NCI-H187 (cell line): ENCODE results near the gene HDAC4.
A peak's percentile ranks its signal among the peaks of the same experiment; 100 is the strongest.

Source experiments
- DNase-seq, 2 experiments: peaks; one replicate each; lab custom pipeline; 2025; lab: John Stamatoyannopoulos, UW

HDAC4 gene

DNA sequence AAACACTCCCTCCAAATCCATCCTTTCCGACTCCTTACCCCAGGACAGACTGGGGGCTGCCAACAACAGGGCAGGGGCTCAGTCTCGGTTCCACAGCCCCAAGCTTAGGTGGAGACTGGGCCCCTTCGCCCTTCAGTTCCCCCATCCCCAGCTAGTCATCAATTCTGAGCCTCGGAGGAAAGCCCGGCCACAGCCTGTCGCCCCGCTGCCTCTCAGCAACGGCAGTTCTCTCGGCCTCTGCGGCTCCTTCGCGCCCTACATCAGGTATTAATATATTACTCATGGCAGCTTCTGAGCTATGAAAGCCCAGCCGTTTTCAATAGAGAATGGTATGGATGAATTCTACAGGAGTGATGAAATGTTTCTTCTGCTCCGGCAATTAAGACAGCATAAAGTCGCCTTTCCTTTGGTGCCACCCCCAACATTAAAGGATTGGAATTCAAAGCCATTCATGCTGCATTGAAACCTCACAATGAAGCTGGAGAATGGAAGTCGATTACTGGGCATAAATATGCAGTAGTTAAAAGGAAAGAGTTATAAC is 2.8 kb downstream of the HDAC4 start:
- no peak for DNase-seq

DNA sequence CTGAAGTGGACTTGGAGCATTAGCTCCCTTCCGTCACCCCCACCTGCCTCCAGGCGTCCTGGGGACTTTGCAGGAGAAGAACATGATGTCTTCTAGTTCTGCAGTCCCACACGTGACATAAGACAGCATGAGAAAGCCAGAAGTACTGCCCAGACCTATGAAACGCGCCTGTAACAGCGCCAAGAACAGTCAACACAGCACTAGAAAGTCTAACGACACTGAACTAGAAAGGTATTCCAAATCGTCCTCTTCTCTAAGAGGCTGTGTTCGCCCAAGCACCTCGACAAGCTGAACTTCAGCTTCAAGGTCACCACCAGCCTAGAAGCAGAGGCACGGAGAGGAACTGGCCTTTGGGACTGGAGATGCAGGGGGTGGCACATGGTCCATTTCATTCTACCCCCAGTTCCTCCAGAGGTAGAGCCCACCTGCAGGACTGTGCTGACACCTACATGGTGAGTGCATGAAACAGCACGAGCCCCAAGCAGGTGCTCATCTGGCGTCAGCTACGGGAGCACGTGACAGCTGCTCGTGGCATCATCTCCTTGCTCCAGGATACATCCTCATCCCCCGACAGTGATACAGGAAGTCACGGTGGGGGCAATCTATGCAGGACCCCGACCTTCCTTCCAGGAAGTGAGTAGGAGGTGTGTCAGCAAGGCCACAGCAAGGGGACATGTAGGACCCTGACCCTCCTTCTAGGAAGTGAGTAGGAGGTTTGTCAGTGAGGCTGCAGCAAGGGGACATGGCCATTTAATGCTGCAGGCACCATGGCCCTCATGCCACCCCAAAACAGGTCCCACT is 3.7 kb downstream of the HDAC4 start:
- no peak for DNase-seq

DNA sequence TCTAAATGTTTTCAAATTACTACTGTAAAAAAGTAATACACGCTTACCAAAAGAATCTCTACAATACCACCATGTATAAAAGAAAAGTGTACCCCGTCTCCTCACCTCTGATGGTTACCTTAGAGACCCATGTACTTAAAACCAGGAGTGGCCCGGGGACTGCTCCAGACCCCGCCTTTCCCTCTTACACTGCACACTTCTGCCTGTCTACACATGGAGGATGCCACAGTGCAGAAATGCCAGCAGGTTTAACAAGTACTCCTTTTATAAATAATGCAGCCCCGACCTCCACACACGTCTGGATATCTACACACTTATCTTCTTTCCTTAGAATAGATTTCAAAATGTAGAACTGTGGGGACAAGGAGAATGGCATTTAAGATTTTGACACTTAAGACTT is 5.3 kb downstream of the HDAC4 start:
- no peak for DNase-seq

DNA sequence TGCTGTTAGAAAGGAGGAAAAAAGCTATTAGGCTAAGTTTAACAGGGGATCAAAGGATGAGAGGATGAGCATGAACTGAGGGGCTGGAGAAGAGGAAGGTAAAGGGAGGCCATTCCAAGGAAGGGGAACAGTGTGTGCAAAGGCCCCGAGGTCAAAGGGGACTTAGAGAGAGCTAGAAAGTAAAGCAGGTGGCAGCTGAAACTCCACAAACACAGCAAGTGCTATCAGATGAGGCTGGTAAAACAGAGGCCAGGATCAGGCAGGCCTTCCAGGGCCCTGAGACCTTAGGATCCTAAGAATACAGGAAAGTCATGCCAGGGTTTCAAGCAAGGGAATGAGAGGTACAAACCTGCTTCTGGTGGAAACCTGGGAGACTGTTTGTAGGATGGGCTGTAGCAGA is 5.8 kb downstream of the HDAC4 start:
- DNase-seq = no peak

DNA sequence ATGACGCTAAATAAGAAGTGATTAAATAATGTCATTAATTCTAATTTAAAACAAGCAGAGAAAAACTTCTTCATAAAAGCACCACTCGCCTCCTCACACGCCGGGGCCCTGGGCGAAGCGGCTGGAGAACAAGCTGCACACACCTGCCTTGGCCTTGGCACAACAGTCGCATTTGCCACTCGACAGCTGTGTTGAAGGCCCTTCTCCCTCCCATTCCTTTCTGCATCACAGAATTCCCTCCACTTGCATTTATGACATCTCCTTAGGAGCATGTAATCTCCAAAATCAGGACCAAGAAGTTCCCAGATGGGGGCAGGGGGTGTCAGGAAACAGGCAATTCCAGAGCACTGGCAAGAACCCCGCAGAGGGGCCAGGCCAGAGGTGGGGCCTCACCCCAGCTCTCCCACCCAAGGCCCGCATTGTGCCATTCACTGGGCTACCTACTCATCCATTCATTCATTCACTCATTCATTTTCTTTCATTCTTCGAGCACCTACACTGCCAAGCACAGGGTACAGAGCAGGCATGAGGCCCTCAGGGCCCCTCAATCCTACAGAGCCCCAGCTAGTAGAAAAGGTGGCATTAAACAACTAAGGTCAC is 6.4 kb downstream of the HDAC4 start:
- peak in 1 of 2 experiments; percentile 37 for DNase-seq

DNA sequence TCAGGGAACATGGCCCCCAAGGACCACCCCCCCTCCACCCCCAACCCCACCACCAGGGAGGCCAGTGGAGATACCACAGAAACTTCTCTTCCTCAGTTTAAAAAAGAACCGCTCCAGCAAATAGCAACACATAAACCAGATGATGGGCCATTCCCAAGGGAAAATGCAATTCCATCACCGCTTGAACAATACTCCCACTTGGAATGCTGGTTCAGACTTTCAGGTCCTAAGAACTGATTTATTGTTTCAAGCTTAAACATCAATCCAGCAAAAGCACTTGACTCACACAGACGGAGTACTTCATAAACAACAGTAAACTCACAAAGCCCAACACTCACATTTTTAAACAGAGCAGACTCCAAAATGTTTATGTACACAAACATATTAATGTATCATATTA is 6.9 kb downstream of the HDAC4 start:
- peak in 1 of 2 experiments; percentile 8 for DNase-seq

DNA sequence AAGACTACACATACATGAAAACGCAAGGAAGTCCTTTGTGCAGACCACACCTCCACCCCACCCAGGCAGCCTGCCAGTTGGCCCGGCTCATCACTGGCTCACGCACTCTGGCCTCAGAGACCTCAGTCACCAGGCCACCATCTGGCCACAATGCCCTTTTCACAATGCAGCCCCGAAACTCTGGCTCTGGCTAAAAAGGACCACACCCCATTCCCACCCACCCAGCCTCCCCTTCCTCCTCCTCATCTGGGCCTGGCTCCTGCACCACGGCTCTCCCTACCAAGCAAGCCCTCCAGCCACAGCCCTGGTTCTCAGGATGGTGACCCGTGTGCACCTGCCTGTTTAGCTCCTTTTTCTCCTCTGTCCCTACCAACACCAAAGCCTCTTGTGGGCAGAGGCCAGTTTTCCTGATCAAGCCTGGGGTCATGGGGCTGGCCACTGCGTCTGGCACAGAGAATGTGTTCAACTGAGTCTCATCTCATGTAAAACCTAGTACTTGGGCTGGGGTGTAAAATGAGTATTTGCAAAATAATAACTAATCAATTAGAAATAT is 7.4 kb downstream of the HDAC4 start:
- no peak for DNase-seq

DNA sequence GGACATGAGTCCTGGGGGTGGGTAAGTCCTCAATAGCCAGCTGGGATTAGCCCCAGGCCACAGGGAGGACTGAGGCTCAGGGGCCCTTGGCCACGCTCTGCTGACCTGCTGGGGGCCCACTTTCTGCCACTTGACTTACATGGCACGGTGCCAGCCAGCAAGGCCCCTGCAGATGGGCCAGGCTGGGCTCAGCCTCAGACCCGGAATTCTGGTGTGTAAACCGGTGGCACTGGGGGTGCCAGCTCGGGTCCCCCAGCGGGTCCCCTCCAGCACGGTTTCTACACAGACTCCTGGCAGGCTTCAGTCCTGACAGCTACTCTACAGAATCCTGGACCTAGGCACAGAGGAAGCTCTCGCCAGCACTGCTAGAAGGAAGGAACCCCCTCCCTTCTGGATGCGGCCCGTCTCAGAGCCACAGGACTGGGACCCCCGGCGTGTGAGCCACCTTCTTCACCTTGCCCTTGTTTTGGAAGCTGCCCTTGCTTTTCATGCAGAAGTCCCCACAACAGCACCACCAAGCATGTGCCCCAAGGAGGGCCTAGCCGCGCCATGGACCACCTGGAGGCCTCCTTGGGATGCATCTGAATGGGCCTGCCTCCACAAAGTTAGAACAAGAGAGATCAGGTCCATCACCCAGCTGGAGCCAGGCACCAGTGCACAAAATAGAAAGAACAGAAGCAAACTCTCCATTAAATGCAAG is 8.0 kb downstream of the HDAC4 start:
- DNase-seq = no peak

DNA sequence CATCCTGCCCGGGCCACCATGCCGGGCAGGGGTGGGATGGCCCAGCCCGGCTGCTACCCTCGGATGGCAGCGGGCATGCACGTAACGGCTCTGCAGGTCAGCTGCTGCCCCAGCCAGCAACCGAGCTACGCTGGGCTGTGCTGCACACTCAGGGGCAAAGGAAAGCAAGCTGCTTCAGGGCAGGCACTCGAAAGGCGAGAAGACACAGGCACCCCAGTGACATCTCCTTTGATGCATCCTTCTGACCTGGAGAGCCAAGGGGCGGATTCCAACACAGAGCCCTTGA is 8.8 kb downstream of the HDAC4 start:
- no peak for DNase-seq

DNA sequence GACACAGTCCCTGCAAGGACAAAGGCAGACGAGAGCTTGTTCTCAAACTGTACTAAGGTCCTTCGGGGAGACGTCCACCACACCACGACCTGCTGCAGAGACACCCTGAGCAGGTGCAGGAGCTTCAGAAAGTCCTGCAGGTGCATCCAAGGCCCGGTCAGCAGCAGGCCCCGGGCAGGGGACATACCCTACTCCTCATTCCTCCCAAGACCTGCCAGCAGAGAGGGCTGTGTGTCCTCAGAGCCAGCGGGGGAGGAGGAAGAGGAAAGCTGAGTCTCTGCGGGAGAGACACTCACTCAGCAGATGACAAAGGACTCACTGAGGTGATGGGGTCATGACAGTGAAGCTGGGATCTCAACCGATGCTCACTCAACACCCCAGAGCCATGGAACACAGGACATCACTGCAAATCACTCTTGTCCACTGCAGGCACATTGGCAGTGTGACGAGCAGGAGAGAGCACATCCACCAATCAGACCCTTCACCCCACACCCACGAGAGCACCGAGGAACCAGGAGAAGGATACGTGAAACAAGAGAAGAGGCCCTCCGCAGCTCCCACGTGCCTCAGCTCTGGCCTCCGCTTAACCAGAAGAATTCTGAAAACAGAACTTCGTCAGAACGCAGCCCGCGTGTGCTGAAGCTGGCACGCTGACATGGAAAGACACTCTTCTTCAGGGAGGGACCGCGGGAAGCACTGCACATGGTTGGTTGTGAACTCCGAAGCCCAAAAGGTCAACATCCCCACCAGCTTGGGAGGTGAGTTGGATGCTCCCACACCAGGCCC is 9.3 kb downstream of the HDAC4 start:
- no peak for DNase-seq

DNA sequence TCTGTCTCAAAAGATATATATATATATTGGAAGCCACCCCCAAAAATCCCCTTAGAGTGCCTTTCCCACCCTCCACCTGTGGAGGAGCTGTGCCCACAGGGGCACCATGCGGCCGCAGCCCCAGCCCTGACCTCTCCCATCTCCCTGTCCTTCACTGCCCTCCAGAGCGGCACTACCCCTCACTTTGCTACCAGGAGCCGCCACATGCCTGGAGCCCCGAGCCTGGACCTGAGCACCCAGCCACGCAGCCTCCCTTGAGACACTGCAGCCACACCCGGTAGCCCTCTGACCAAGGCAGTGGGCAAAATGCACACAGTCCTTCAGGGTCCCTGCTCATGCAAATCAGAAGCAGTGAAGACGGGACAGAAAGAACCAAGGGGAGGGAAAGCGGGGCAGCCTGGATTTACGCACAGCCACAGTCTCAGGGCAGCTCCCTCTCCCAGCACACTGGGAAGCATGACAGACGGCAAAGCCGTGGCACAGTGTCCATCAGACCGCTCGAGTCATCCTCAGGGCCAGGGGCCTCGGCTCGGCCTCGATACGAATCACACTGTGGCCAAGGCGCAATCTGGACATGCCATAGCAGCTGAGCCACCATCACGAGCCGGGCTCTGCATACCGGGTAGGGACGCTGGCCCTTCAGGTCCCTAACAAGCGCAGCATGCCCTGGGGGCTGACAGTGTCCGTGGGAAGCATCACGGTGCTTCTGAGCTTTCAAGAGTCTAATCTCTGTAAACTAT is 10.1 kb downstream of the HDAC4 start:
- DNase-seq = no peak

DNA sequence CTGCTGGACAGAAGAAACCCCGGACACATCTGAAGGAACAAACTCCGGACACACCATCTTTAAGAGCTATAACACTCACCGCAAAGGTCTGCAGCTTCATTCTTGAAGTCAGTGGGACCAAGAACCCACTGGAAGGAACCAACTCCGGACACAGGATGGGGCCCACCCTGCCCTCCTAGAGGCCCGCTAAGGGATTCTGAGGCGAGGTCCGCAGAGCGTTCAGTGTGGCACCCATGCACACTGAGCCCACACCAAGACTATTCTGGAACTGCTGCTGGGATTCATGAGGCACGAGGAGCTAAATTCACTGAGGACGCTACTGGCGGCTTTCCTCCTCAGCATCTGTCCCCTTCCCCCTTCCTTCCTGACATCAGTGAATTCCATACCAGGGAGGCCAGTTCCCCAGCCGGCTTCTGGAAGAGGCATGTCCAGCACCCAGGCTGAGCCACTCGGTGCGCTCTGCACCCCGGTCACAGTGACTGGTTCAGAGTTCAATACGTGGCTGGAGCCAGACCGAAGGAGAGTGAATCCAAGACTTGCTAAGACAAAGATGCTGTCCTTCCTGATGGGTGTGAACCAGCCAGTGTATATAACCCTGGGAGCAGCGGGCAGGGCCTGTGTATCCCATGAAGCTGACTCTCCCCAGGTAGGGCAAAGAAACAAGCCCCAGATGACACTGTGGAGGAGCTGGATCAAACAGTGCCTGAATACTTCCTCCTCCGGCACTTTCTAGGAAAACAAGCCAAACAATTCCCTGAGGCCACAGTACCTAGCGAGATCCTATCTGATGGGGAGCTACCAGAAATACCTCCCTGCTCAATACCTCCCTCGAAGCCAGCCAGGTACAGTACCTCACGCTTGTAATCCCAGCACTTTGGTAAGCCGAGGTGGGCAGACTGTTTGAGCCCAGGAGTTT is 11.1 kb downstream of the HDAC4 start:
- no peak for DNase-seq

DNA sequence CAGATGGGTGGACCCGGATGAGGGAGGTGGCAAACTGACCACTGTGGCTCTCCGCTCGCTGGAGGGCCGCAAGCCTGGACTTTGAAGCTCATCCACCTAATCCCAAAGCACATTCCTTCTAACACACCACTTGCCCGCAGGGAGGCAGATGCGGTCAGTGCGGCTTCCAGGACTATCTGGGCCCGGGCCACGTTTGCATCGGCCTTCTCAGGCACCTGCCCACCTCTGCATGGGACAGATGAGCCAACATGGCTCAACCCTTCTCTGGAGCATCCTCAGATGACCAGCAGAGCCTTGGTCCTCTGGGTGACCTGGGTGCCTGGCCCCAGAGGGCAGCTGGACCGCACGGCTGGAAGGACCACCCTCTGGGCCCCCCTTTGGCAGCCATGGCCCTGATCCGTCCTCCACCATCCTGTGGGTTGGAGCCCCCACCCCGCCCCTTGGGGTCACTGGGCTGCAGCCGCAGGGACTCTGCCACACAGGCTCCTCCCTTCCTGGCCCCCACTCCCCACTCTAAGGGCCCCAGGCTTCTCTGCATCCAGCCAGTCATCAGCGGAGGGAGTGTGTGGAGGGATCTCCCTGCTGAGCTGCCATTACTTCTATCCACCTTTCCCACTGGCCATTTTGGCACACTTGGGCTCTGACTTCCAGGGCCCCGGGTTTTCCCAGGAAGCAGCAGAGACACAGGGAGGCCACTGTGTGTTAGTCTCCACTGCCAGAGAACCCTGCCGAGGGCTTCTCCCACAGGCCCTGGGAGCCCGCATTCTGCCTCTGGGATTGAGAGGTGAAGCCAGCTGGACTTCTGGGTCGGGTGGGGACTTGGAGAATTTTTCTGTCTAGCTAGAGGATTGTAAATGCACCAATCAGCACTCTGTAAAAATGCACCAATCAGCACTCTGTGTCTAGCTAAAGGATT is 12.3 kb downstream of the HDAC4 start:
- no peak for DNase-seq

DNA sequence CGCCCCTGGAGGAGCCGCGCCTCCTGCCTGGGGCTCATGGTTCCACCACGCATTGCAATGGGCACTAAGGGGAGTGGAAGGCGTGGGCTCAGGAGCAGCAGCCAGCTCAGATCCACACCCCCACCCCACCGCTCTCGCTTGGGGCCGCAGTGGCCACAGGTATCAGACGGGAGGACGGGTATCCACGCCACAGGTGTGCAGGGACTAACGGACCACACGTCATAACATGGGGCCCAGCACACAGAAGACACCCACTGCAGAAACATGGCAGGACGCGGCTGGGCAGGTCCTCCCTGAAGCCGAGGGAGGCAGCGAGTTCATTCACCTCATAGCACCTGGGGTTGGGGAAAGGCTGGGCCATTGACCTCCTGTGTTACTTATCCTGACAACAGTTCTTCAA is 13.0 kb downstream of the HDAC4 start:
- no peak for DNase-seq

DNA sequence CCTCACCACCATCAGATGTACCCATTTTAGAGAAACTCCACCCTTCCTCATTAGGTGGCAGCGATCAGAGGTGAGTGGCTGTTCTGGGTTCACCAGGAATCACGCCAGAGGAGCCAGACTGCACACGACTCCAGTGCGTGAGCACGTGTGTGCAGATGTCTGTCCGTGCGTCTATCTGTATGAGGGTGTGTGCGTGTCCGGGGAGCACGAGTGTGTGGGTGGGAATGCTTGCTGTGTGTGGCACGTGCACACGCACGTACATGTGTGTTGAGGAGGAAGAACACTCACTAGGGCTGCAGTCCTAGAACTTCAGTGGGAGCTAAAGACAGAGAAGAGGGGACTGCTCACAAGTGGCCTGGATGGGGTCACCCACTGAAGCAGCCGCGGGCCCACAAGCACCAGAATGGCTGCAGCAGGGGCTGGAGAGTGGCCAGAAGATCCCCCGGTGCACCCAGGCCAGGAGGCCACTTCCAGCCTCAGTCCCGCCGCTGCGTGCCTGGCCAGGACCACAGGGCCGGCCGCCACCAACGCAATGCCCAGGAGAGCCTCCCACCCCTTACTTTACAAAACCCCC is 13.9 kb downstream of the HDAC4 start:
- no peak for DNase-seq

DNA sequence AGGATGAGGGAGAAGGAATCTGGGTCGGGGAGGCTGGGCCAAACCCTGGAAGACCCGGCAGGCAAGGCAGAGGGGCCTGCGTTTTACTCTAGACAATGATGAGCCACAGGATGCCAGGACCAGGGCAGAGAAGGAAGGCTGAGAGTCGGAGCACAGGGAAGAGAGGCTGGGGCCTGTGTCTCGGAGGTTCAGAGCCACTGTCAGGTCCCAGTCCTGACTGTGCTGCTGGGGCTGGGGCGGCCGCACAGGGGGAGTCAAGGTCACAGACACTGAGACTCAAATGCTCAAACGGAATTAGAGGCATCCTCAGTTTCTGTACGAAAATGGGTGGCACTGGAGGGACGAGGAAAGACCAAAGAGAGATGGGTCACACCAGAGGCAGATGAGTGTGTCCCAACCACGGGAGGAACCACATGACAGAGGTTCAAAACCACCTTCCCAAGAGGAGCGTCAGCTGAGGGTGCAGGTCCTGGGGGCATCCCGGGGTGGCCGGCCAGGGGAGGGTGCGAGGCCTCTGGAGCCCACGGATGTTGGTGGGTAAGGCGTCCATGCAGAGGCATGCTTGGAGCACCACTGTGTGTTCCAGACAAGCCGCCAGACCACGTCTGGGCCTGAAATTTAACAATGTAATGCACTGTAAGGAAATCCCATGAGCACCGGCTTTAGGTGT is 14.7 kb downstream of the HDAC4 start:
- no peak for DNase-seq

DNA sequence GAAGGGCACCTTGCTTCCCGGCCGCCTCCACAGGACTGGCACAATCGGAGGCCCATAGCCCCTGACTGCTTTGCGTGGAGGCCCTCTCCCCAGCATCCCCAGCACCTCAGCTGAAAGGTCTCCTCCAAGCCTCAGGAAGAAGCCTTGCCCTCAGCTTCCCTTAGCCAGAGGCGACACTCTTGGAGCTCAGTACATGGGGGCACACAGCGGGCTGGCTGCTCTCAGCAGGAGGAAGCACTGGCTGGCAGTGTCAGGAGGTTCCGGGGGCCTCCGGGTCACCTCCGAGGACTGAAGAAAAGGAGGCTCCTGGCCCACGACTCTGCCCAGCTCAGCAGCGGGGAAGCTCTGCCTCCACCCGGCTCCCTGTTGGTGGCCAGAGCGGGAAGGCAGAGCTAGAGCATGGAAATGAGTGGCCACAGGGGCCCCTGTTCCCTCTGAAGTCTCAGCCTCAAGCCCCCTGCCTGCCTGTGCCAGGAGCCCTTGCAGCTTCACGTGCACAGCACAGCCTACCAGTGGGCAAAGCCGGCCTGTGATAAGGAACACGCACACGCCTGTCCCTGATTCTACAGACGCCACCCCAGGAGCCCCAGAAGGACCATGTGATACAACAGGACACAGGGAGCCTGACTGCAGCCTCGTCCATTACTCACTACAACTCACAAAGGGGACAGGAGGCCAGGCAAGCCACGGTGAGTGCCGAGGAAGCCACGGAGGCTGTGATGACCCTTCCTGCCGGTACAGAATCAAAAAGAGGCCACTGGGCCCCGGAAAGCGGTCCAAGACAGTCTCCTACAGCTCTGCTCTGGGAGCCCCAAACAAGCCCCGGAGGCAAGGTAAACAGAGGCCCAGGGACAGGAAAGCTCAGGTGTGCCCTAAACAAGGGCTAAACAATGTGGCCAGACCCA is 15.5 kb downstream of the HDAC4 start:
- no peak for DNase-seq
